Hepatocyte (in vitro differentiated cells): Measurements from ENCODE around the gene CAMK4.

Source experiments
- CTCF ChIP-seq: fragments of 200-600 bp; sonication (generic); IDR thresholded peaks from 2 replicates; pipeline ENCODE4 v1.5.1; 2016; ENCODE audit warnings: antibody characterized with exemption, mild to moderate bottlenecking; ENCODE audit not compliant: poor library complexity
- EZH2 ChIP-seq: fragments of 200-600 bp; sonication (generic); IDR thresholded peaks from 2 replicates; pipeline ENCODE4 v1.6.1; 2016; ENCODE audit warnings: antibody characterized with exemption, mild to moderate bottlenecking, borderline replicate concordance
- EZH2phosphoT487 ChIP-seq: fragments of 200-600 bp; sonication (generic); IDR thresholded peaks from one replicate; pipeline ENCODE4 v1.6.1; 2018; ENCODE audit warnings: antibody characterized with exemption, mild to moderate bottlenecking, low read depth, moderate library complexity; ENCODE audit not compliant: unreplicated experiment, severe bottlenecking

GRCh38 chr5:111242606-111243005 is 18.4 kb downstream of the CAMK4 start:
- TF ChIP-seq CTCF = no peak
- no peak for TF ChIP-seq EZH2
- no peak for TF ChIP-seq EZH2phosphoT487
